Colonic mucosa (tissue), 4 donors: ENCODE measurements around the gene KIF12. TPM values are rescaled to one million over a fixed set of nuclear protein-coding genes. Genes with fewer than 3 reads are reported as not detected.

ENCODE experiments used
- DNase-seq: peaks from one replicate; pipeline ENCODE4 v3.0.0-alpha.2; 2020
- H3K27ac ChIP-seq: fragments of 200-600 bp; one replicate; pipeline ENCODE4 v1.8.0; 2021
- H3K27me3 ChIP-seq: fragments of 200-600 bp; one replicate; pipeline ENCODE4 v1.8.0; 2021
- H3K36me3 ChIP-seq: fragments of 200-600 bp; one replicate; pipeline ENCODE4 v1.8.0; 2021
- H3K4me1 ChIP-seq: fragments of 200-600 bp; one replicate; pipeline ENCODE4 v1.8.0; 2021; ENCODE audit warnings: mild to moderate bottlenecking
- H3K4me3 ChIP-seq: fragments of 200-600 bp; one replicate; pipeline ENCODE4 v1.8.0; 2021
- H3K9ac ChIP-seq, 2 donors: one replicate each; pipeline ENCODE4 v1.7.0; 2013; ENCODE audit warnings: control low read depth in 2 of 2, low read depth in 2 of 2, low read length in 2 of 2
- H3K9me3 ChIP-seq: fragments of 200-600 bp; one replicate; pipeline ENCODE4 v1.8.0; 2021
- intact Hi-C: fragments of 100-400 bp; cut with DNase I; formaldehyde crosslinking; loops from one replicate; pipeline ENCODE4 v1.14.1; 2022
- total RNA-seq, 2 donors: library from RNA; stranded (reverse); fragmentation: NEBNext Ultra II Directional in 1 of 2; extraction: Animal tissue kit (Norgen Biotek cat#: 25700) in 1 of 2; gene quantifications; one replicate each; pipeline ENCODE4 v1.2.1, GENCODE V29; 2021
- TF ChIP-seq, protein P1 (sequence below): fragments of 200-600 bp; IDR thresholded peaks from one replicate; pipeline ENCODE4 v1.8.0; 2022; ENCODE audit warnings: antibody characterized with exemption, mild to moderate bottlenecking
- donor health status: healthy.
- donor health status: DM: no; HTN: no; CAD: no.
- donor health status: DM: no; HTN: no; CAD: no.

KIF12 gene
- total RNA-seq, 2 donors from 2014 or later = 27.2 to 33.8 TPM

DNA sequence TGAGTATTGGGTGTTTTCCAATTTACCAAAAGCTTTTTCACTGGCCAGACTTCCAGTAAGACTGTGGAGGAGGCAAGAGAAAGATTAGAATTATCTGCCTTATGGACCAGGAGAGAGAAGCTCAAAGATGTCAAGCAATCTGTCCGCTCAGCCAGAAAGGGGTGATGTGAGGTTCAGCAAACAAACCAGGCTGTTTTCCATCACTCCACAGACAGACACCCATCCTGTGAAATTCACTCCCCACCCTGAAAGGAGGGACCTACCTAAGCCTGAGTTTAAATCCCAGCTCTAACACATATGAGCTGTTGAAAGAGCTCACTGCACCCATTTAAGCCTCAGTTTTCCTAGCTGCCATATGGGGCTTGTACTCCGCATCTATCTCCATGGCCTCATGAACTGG, 41.3 kb upstream of the KIF12 start:
- Histone ChIP-seq H3K4me1 (no peaks in the 10 kb centered on the region), H3K27ac (no peak overlapping the region), H3K4me3 (no peak overlapping the region), H3K36me3 (no peaks in the 10 kb centered on the region), H3K9me3 (no peaks in the 10 kb centered on the region), H3K9ac (no peak overlapping the region), H3K27me3 (no peaks in the 10 kb centered on the region)
- TF ChIP-seq, protein P1, sequence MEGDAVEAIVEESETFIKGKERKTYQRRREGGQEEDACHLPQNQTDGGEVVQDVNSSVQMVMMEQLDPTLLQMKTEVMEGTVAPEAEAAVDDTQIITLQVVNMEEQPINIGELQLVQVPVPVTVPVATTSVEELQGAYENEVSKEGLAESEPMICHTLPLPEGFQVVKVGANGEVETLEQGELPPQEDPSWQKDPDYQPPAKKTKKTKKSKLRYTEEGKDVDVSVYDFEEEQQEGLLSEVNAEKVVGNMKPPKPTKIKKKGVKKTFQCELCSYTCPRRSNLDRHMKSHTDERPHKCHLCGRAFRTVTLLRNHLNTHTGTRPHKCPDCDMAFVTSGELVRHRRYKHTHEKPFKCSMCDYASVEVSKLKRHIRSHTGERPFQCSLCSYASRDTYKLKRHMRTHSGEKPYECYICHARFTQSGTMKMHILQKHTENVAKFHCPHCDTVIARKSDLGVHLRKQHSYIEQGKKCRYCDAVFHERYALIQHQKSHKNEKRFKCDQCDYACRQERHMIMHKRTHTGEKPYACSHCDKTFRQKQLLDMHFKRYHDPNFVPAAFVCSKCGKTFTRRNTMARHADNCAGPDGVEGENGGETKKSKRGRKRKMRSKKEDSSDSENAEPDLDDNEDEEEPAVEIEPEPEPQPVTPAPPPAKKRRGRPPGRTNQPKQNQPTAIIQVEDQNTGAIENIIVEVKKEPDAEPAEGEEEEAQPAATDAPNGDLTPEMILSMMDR = no peak
- DNase-seq = no peak
- intact Hi-C loops = no loop called here

DNA sequence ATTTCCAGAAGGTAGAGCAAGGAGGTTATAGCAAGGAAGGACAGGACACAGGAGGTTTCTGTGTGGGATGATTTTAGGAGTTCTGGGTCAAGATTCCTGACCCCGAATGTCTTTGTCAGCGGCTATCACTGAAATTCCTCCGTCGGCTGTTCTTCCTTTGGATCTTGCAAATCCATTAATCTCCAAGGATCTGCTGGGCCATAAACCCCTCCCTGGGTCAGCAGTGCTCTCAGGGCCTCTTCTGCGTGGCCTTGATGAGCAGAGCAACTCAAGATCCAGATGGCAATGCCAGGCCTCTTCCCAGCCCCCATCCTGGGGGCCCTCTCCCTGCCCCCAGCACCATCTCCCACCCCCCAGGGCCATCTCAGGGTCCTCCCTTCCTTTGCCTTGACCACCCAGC, 40.0 kb upstream of the KIF12 start:
- TF ChIP-seq, protein P1 = no peak
- H3K4me1 ChIP-seq = no peaks in the 10 kb centered on the region
- no peaks in the 10 kb centered on the region for H3K9me3 ChIP-seq
- H3K36me3 ChIP-seq = no peaks in the 10 kb centered on the region
- intact Hi-C loops = no loop called here
- H3K9ac ChIP-seq = no peak overlapping the region
- H3K27ac ChIP-seq = no peak overlapping the region
- no peak for DNase-seq
- H3K4me3 ChIP-seq = no peak overlapping the region
- no peaks in the 10 kb centered on the region for H3K27me3 ChIP-seq

DNA sequence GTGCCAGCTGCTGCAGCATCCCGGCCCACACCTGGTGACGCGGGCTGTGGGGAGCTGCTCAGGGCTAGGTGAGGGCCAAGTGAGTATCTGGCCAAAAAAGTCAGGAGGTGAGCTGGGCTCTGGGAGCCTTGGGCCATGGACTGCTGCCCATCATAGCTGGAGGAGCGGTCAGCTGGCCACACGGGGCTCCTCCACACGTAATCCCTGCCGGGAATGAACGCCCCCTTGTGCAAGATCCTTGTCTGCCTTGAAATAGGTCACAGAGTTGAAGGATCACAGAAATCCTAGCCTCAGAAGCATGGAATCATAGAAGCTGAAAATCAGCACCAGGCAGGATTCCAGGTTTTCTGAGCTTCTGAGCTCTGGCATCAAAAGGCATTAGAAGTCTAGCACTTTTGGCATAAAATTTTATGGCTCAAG, 39.5 kb upstream of the KIF12 start:
- no peaks in the 10 kb centered on the region for H3K27me3 ChIP-seq
- no peak overlapping the region for H3K9ac ChIP-seq
- H3K4me3 ChIP-seq = no peak overlapping the region
- H3K9me3 ChIP-seq = no peaks in the 10 kb centered on the region
- no peak for DNase-seq
- no peaks in the 10 kb centered on the region for H3K4me1 ChIP-seq
- intact Hi-C loops = no loop called here
- H3K27ac ChIP-seq = no peak overlapping the region
- no peaks in the 10 kb centered on the region for H3K36me3 ChIP-seq
- TF ChIP-seq, protein P1 = no peak

DNA sequence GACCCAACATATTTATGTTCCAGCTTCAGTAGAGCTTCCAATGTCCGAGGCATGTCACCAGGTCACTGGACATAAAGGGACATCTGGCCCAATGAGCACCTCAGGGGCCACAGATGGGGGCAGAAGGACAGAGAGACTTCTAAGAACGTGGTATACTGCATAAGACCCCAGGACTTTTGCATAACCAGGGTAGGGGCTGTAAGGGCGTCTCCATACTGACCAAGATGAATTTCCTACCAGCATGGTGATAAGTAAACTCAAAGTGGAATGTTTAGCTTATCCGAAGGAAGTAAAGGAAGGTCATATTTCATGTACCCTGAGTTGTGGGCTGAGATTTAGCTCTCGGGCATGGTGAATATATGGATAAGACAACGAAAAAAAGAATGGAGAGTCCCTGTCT, 38.7 kb upstream of the KIF12 start:
- H3K36me3 ChIP-seq = no peaks in the 10 kb centered on the region
- no peaks in the 10 kb centered on the region for H3K27me3 ChIP-seq
- H3K4me3 ChIP-seq = no peak overlapping the region
- intact Hi-C loops = no loop called here
- DNase-seq = no peak
- H3K27ac ChIP-seq = no peak overlapping the region
- TF ChIP-seq, protein P1 = no peak
- no peak overlapping the region for H3K9ac ChIP-seq
- H3K4me1 ChIP-seq = no peaks in the 10 kb centered on the region
- no peaks in the 10 kb centered on the region for H3K9me3 ChIP-seq

DNA sequence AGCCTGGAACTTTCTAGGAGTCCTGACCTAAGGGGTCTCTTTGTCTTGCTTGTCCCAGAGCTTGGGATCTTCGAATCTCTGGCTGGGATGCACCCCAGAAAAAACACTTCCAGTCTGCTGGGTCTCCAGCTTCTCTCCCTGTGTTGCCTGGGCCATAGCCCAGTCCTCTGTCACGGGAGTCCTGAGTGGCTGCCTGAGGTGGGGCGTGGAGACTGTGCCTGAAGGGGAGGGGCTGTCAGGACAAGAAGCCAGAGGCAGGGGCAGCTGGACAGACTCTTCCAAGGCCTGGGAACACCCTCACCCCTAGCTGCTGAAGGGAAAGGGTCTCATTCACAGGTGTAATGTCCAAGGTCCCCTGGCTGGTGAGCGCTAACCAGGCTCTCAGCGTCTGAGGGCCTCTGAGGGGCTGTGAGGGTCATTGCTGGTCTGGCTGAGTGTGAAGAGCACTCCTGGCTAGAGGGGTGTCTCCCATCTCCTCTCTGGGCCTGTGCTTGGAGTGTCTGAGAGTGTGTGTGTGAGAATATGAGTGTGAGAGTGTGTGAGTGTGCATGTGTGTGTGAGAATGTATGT, 35.8 kb upstream of the KIF12 start:
- Histone ChIP-seq H3K36me3 (no peaks in the 10 kb centered on the region), H3K9me3 (no peaks in the 10 kb centered on the region), H3K27me3 (no peaks in the 10 kb centered on the region), H3K4me1 (no peaks in the 10 kb centered on the region), H3K9ac (no peak overlapping the region), H3K4me3 (no peak overlapping the region), H3K27ac (no peak overlapping the region)
- intact Hi-C loops = no loop called here
- no peak for DNase-seq
- TF ChIP-seq, protein P1 = no peak
